Trophoblast cell (in vitro differentiated cells and primary cell): ENCODE data around the gene ENAH.

Experiments
- DNase-seq, 2 donors: peaks; one replicate each; pipeline ENCODE4 v3.0.0-alpha.2; 2016
- H2AFZ ChIP-seq: 2 replicates; pipeline ENCODE4 v1.6.1; 2013; ENCODE audit warnings: low read length, moderate library complexity, mild to moderate bottlenecking; ENCODE audit not compliant: insufficient read depth, poor library complexity
- H2AK5ac ChIP-seq: 2 replicates; pipeline ENCODE4 v1.6.1; 2013; ENCODE audit warnings: mild to moderate bottlenecking, low read length
- H2BK120ac ChIP-seq: 2 replicates; pipeline ENCODE4 v1.6.1; 2013; ENCODE audit warnings: low read length, mild to moderate bottlenecking, moderate library complexity; ENCODE audit not compliant: insufficient read depth, poor library complexity
- H2BK12ac ChIP-seq: 2 replicates; pipeline ENCODE4 v1.6.1; 2013; ENCODE audit warnings: mild to moderate bottlenecking, low read length, moderate library complexity
- H2BK5ac ChIP-seq: 2 replicates; pipeline ENCODE4 v1.6.1; 2013; ENCODE audit warnings: low read length, low read depth, moderate library complexity, mild to moderate bottlenecking; ENCODE audit not compliant: poor library complexity
- H3K14ac ChIP-seq: 2 replicates; pipeline ENCODE4 v1.6.1; 2013; ENCODE audit warnings: mild to moderate bottlenecking, low read length
- H3K18ac ChIP-seq: 2 replicates; pipeline ENCODE4 v1.6.1; 2013; ENCODE audit warnings: mild to moderate bottlenecking, low read length
- H3K23ac ChIP-seq: 2 replicates; pipeline ENCODE4 v1.6.1; 2013; ENCODE audit warnings: low read length
- H3K27ac ChIP-seq: 2 replicates; pipeline ENCODE4 v1.5.1; 2013; ENCODE audit warnings: low read depth, mild to moderate bottlenecking, inconsistent platforms, low read length, moderate library complexity
- H3K27me3 ChIP-seq: 2 replicates; pipeline ENCODE4 v1.6.1; 2013; ENCODE audit warnings: inconsistent platforms, mild to moderate bottlenecking, low read length, moderate library complexity; ENCODE audit not compliant: insufficient read depth
- H3K36me3 ChIP-seq, 2 experiments: 1 replicate in 1 of 2; 2 replicates in 1 of 2; pipeline ENCODE4 v1.6.1; 2013; ENCODE audit warnings: low read length in 2 of 2, mild to moderate bottlenecking in 2 of 2, moderate library complexity in 1 of 2; ENCODE audit not compliant: insufficient read depth in 2 of 2, control insufficient read depth in 1 of 2
- H3K4ac ChIP-seq: 2 replicates; pipeline ENCODE4 v1.6.1; 2013; ENCODE audit warnings: low read depth, mild to moderate bottlenecking, low read length, moderate library complexity
- H3K4me1 ChIP-seq, 2 experiments: 1 replicate in 1 of 2; 2 replicates in 1 of 2; pipeline ENCODE4 v1.6.1; 2013; ENCODE audit warnings: low read length in 2 of 2, mild to moderate bottlenecking in 2 of 2, moderate library complexity in 1 of 2; ENCODE audit not compliant: insufficient read depth in 2 of 2, control insufficient read depth in 1 of 2
- H3K4me2 ChIP-seq: 2 replicates; pipeline ENCODE4 v1.6.1; 2013; ENCODE audit warnings: inconsistent platforms, mild to moderate bottlenecking, low read length, moderate library complexity
- H3K4me3 ChIP-seq: 2 replicates; pipeline ENCODE4 v1.5.1; 2013; ENCODE audit warnings: mild to moderate bottlenecking, low read depth, low read length, inconsistent platforms
- H3K79me1 ChIP-seq: one replicate; pipeline ENCODE4 v1.6.1; 2013; ENCODE audit warnings: low read length
- H3K79me2 ChIP-seq: 2 replicates; pipeline ENCODE4 v1.6.1; 2013; ENCODE audit warnings: low read length, mild to moderate bottlenecking; ENCODE audit not compliant: control insufficient read depth, insufficient read depth, poor library complexity
- H3K9ac ChIP-seq: 2 replicates; pipeline ENCODE4 v1.6.1; 2013; ENCODE audit warnings: mild to moderate bottlenecking, low read length
- H3K9me3 ChIP-seq: 2 replicates; pipeline ENCODE4 v1.6.1; 2013; ENCODE audit warnings: low read depth, mild to moderate bottlenecking, control low read depth, inconsistent platforms, low read length; ENCODE audit not compliant: insufficient read depth
- H4K12ac ChIP-seq: 2 replicates; pipeline ENCODE4 v1.6.1; 2013; ENCODE audit warnings: low read depth, mild to moderate bottlenecking, low read length, moderate library complexity
- H4K8ac ChIP-seq: 2 replicates; pipeline ENCODE4 v1.6.1; 2013; ENCODE audit warnings: low read depth, mild to moderate bottlenecking, low read length, moderate library complexity
- H4K91ac ChIP-seq: one replicate; pipeline ENCODE4 v1.6.1; 2013; ENCODE audit warnings: low read depth, mild to moderate bottlenecking, low read length, moderate library complexity
- WGBS: extraction: QIAGEN DNeasy Blood & Tissue Kit; methylation state at CpG from one replicate; pipeline ENCODE4 v1.1.7; 2013; ENCODE audit warnings: missing lambda C conversion rate; ENCODE audit not compliant: insufficient read length, insufficient coverage; ENCODE audit errors: extremely low coverage; 5-methylcytosine and 5-hydroxymethylcytosine counted together

The ENAH gene

GRCh38 chr1:225561675-225562074 lies 91.2 kb downstream of the ENAH start:
- WGBS = no CpG with 5 or more reads among the region's 5 CpGs
- no peak overlapping the region for H3K23ac ChIP-seq
- H3K79me1 ChIP-seq = peaks cover 3% of the 10 kb centered on the region
- H3K79me2 ChIP-seq = no peaks in the 10 kb centered on the region
- H4K91ac ChIP-seq = no peak overlapping the region
- no peak overlapping the region for H4K12ac ChIP-seq
- H2BK120ac ChIP-seq = no peak overlapping the region
- no peaks in the 10 kb centered on the region for H3K9me3 ChIP-seq
- no peak overlapping the region for H3K4ac ChIP-seq
- H2BK5ac ChIP-seq = no peak overlapping the region
- no peak overlapping the region for H3K14ac ChIP-seq
- H2BK12ac ChIP-seq = no peak overlapping the region
- DNase-seq = no peak
- no peak overlapping the region for H3K9ac ChIP-seq
- no peak overlapping the region for H3K27ac ChIP-seq
- no peak overlapping the region for H3K4me3 ChIP-seq
- no peak overlapping the region for H4K8ac ChIP-seq
- no peak overlapping the region for H2AK5ac ChIP-seq
- no peak overlapping the region for H3K18ac ChIP-seq
- no peak overlapping the region for H2AFZ ChIP-seq
- H3K4me1 ChIP-seq = peaks cover 0 to 3% of the 10 kb centered on the region in 2 experiments
- no peaks in the 10 kb centered on the region for H3K27me3 ChIP-seq
- peaks cover 5% of the 10 kb centered on the region in 2 experiments for H3K36me3 ChIP-seq
- H3K4me2 ChIP-seq = no peak overlapping the region

DNA sequence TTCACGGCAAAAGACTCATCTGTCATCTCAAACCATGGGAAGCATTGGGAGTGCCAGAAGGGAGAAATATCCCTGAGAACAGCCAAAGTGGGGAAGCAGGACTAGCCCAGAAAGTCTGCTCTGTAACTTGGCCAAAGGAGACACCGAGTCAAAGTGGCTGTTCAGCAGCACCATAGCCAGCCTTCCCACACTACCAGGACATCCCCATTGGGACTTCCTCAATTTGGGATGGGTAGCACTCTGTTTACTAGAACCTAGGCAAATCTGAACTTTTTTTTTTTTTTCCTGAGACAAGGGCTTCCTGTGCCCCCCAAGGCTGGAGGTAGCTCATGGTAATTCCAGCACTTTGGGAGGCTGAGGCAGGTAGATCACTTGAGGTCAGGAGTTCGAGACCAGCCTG lies 93.0 kb downstream of the ENAH start:
- H3K27me3 ChIP-seq = no peaks in the 10 kb centered on the region
- H3K4me2 ChIP-seq = no peak overlapping the region
- H3K79me2 ChIP-seq = no peaks in the 10 kb centered on the region
- peak overlapping the region; percentile 36 for H4K12ac ChIP-seq
- no peak overlapping the region for H3K9ac ChIP-seq
- no peak overlapping the region for H2AK5ac ChIP-seq
- peak overlapping the region; percentile 76 for H3K4ac ChIP-seq
- no CpG with 5 or more reads among the region's 3 CpGs for WGBS
- no peaks in the 10 kb centered on the region for H3K9me3 ChIP-seq
- no peak overlapping the region for H2AFZ ChIP-seq
- no peak overlapping the region for H3K14ac ChIP-seq
- H3K4me3 ChIP-seq = no peak overlapping the region
- H4K91ac ChIP-seq = no peak overlapping the region
- DNase-seq = no peak
- H3K79me1 ChIP-seq = peaks cover 3% of the 10 kb centered on the region
- H2BK12ac ChIP-seq = no peak overlapping the region
- H3K4me1 ChIP-seq = peaks cover 0 to 3% of the 10 kb centered on the region in 2 experiments
- no peak overlapping the region for H3K27ac ChIP-seq
- H3K23ac ChIP-seq = no peak overlapping the region
- peak overlapping the region; percentile 86 for H3K18ac ChIP-seq
- no peak overlapping the region for H2BK120ac ChIP-seq
- no peak overlapping the region for H4K8ac ChIP-seq
- peaks cover 5% of the 10 kb centered on the region in 2 experiments for H3K36me3 ChIP-seq
- H2BK5ac ChIP-seq = peak overlapping the region; percentile 27

- Histone ChIP-seq H4K91ac (no peak overlapping the region), H2AK5ac (no peak overlapping the region), H3K79me2 (no peaks in the 10 kb centered on the region)
Observed at GRCh38 chr1:225559326-225559725, 93.6 kb downstream of the ENAH start.

GRCh38 chr1:225556694-225557093 lies 96.2 kb downstream of the ENAH start:
- Histone ChIP-seq H2BK5ac (no peak overlapping the region), H3K79me2 (no peaks in the 10 kb centered on the region), H3K4me1 (peaks cover 0 to 3% of the 10 kb centered on the region in 2 experiments), H3K4ac (no peak overlapping the region), H3K27me3 (no peaks in the 10 kb centered on the region), H3K9me3 (no peaks in the 10 kb centered on the region), H4K91ac (no peak overlapping the region), H3K4me3 (no peak overlapping the region), H3K18ac (no peak overlapping the region), H3K9ac (no peak overlapping the region), H3K23ac (no peak overlapping the region), H3K27ac (no peak overlapping the region), H2AFZ (no peak overlapping the region), H4K12ac (no peak overlapping the region), H3K14ac (no peak overlapping the region), H3K4me2 (no peak overlapping the region), H2AK5ac (no peak overlapping the region), H3K79me1 (peaks cover 3% of the 10 kb centered on the region), H2BK12ac (no peak overlapping the region), H4K8ac (no peak overlapping the region), H2BK120ac (no peak overlapping the region), H3K36me3 (peaks cover 2 to 7% of the 10 kb centered on the region in 2 experiments)
- no peak for DNase-seq
- WGBS = no CpG with 5 or more reads among the region's 1 CpG

More at GRCh38 chr1:225559326-225559725, 93.6 kb downstream of the ENAH start:
- no peak overlapping the region for H3K14ac ChIP-seq
- no peak overlapping the region for H3K23ac ChIP-seq
- peak overlapping the region; percentile 44 for H2BK12ac ChIP-seq
- WGBS = no CpG with 5 or more reads among the region's 2 CpGs
- H2AFZ ChIP-seq = no peak overlapping the region
- no peak overlapping the region for H2BK120ac ChIP-seq
- H3K9ac ChIP-seq = no peak overlapping the region
- H3K36me3 ChIP-seq = peaks cover 2 to 7% of the 10 kb centered on the region in 2 experiments
- no peak overlapping the region for H2BK5ac ChIP-seq
- peaks cover 3% of the 10 kb centered on the region for H3K79me1 ChIP-seq
- no peaks in the 10 kb centered on the region for H3K9me3 ChIP-seq
- DNase-seq = no peak
- H3K4me3 ChIP-seq = no peak overlapping the region
- no peak overlapping the region for H3K4me2 ChIP-seq
- no peak overlapping the region for H3K4ac ChIP-seq
- H3K4me1 ChIP-seq = peaks cover 0 to 3% of the 10 kb centered on the region in 2 experiments
- no peak overlapping the region for H3K27ac ChIP-seq
- no peak overlapping the region for H3K18ac ChIP-seq
- H4K8ac ChIP-seq = no peak overlapping the region
- no peaks in the 10 kb centered on the region for H3K27me3 ChIP-seq
- H4K12ac ChIP-seq = peak overlapping the region; percentile 36
